Suprapubic skin (tissue), 4 donors: ENCODE data around the gene UBR7. TPM values are rescaled to one million over a fixed set of nuclear protein-coding genes. Genes with fewer than 3 reads are reported as not detected.
"Not testable (repeated sequence)": the region's sequence is repeated elsewhere in the genome, so short reads cannot be mapped to it uniquely, and the experiment has no call there.

Experiments
- DNase-seq, 2 donors: peaks; one replicate each; pipeline ENCODE4 v3.0.0-alpha.2; 2019; ENCODE audit warnings: low spot score in 2 of 2
- H3K27ac ChIP-seq: fragments of 200-600 bp; sonication (generic); one replicate; pipeline ENCODE4 v1.5.1; 2019
- H3K27me3 ChIP-seq: fragments of 200-600 bp; sonication (generic); one replicate; pipeline ENCODE4 v1.5.1; 2019
- H3K36me3 ChIP-seq: fragments of 200-600 bp; sonication (generic); one replicate; pipeline ENCODE4 v1.5.1; 2019
- H3K4me1 ChIP-seq: fragments of 200-600 bp; sonication (generic); one replicate; pipeline ENCODE4 v1.5.1; 2019
- H3K4me3 ChIP-seq: fragments of 200-600 bp; sonication (generic); one replicate; pipeline ENCODE4 v1.5.1; 2019; ENCODE audit warnings: mild to moderate bottlenecking
- H3K9me3 ChIP-seq: fragments of 200-600 bp; sonication (generic); one replicate; pipeline ENCODE4 v1.5.1; 2019
- EP300 ChIP-seq: sonication (generic); formaldehyde crosslinking; IDR thresholded peaks from one replicate; pipeline ENCODE4 v1.6.1; 2017; ENCODE audit warnings: antibody characterized with exemption
- POLR2A ChIP-seq, 2 donors: fragments of 450-650 bp; IDR thresholded peaks; one replicate each; pipeline ENCODE4 v1.6.1; 2017; ENCODE audit warnings: antibody characterized with exemption in 2 of 2, mild to moderate bottlenecking in 2 of 2, moderate library complexity in 2 of 2
- POLR2AphosphoS5 ChIP-seq, 3 donors: sonication (generic); formaldehyde crosslinking; IDR thresholded peaks; one replicate each; pipeline ENCODE4 v1.6.1; 2017; ENCODE audit warnings: antibody characterized with exemption in 3 of 3
- WGBS: methylation state at CpG from one replicate; pipeline ENCODE4 v1.1.5; 2018; 5-methylcytosine and 5-hydroxymethylcytosine counted together
- total RNA-seq, 4 donors: library from RNA; depleted of rRNA; stranded (reverse); fragments of >200 nt; gene quantifications; one replicate each; pipeline ENCODE4 v1.1.0, GENCODE V29; 2016
- TF ChIP-seq, protein P1 (sequence below), 2 donors: fragments of 200-600 bp in 1 of 2; fragments of 450-650 bp in 1 of 2; sonication (generic) in 1 of 2; IDR thresholded peaks; one replicate each; pipeline ENCODE4 v1.5.1; 2016 to 2019; ENCODE audit warnings: antibody characterized with exemption in 2 of 2, mild to moderate bottlenecking in 1 of 2, moderate library complexity in 1 of 2

UBR7 gene
- total RNA-seq, 4 donors from 2014 or later = 20.6 to 38.2 (median 34.1) TPM

DNA sequence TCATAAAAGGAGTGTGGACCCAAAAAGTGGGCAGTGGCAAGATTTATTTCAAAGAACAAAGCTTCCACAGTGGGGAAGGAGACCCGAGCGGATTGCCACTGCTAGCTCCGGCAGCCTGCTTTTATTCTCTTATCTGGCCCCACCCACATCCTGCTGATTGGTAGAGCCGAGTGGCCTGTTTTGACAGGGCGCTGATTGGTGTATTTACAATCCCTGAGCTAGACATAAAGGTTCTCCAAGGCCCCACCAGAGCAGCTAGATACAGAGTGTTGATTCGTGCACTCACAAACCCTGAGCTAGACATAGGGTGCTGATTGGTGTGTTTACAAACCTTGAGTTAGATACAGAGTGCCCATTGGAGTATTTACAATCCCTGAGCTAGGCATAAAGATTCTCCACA lies 37.4 kb upstream of the UBR7 start:
- H3K4me3 ChIP-seq, DNase-seq, H3K27me3 ChIP-seq, H3K4me1 ChIP-seq, H3K36me3 ChIP-seq, H3K27ac ChIP-seq, H3K9me3 ChIP-seq: not testable (repeated sequence)
- WGBS = 81% methylated on average over 6 of the region's 6 CpGs

DNA sequence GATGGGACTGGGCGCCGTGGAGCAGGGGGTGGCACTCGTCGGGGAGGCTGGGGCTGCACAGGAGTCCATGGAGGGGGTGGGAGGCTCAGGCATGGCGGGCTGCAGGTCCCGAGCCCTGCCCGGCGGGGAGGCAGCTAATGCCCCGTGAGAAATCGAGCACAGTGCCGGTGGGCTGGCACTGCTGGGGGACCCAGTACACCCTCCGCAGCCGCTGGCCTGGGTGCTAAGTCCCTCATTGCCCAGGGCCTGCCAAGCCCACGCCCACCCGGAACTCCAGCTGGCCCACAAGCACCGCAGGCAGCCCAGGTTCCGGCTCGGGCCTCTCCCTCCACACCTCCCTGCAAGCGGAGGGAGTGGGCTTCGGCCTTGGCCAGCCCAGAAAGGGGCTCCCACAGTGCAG lies 36.9 kb upstream of the UBR7 start:
- DNase-seq, H3K4me3 ChIP-seq, H3K27ac ChIP-seq, H3K36me3 ChIP-seq, H3K27me3 ChIP-seq, H3K9me3 ChIP-seq, H3K4me1 ChIP-seq: not testable (repeated sequence)
- 89% methylated on average over 14 of the region's 20 CpGs for WGBS

DNA sequence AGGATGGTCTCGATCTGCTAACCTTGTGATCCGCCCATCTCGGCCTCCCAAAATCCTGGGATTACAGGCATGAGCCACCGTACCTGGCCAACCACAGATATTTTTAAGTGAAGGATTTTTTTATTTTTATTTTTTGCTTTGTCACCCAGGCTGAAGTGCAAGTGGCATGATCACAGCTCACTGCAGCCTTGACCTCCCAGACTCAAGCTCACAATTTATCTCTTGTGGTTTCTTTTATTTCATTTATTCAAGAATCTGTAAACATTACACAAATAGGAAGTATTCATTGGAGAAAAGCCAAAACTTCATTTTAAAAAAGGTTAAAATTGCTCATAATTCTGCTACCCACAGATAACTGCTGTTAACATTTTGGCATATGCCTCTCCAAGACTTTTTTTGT lies 35.7 kb upstream of the UBR7 start:
- Histone ChIP-seq H3K9me3 (no peaks in the 10 kb centered on the region), H3K27me3 (no peaks in the 10 kb centered on the region), H3K4me3 (no peak overlapping the region), H3K4me1 (no peaks in the 10 kb centered on the region), H3K27ac (no peak overlapping the region), H3K36me3 (no peaks in the 10 kb centered on the region)
- TF ChIP-seq, protein P1, sequence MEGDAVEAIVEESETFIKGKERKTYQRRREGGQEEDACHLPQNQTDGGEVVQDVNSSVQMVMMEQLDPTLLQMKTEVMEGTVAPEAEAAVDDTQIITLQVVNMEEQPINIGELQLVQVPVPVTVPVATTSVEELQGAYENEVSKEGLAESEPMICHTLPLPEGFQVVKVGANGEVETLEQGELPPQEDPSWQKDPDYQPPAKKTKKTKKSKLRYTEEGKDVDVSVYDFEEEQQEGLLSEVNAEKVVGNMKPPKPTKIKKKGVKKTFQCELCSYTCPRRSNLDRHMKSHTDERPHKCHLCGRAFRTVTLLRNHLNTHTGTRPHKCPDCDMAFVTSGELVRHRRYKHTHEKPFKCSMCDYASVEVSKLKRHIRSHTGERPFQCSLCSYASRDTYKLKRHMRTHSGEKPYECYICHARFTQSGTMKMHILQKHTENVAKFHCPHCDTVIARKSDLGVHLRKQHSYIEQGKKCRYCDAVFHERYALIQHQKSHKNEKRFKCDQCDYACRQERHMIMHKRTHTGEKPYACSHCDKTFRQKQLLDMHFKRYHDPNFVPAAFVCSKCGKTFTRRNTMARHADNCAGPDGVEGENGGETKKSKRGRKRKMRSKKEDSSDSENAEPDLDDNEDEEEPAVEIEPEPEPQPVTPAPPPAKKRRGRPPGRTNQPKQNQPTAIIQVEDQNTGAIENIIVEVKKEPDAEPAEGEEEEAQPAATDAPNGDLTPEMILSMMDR (IDR thresholded peaks at IDR 0.05) = no peak
- TF ChIP-seq POLR2A (IDR thresholded peaks at IDR 0.05) (no peak), POLR2AphosphoS5 (IDR thresholded peaks at IDR 0.05) (no peak), EP300 (no peak)
- DNase-seq = no peak
- WGBS = 80% methylated on average over 4 of the region's 4 CpGs

DNA sequence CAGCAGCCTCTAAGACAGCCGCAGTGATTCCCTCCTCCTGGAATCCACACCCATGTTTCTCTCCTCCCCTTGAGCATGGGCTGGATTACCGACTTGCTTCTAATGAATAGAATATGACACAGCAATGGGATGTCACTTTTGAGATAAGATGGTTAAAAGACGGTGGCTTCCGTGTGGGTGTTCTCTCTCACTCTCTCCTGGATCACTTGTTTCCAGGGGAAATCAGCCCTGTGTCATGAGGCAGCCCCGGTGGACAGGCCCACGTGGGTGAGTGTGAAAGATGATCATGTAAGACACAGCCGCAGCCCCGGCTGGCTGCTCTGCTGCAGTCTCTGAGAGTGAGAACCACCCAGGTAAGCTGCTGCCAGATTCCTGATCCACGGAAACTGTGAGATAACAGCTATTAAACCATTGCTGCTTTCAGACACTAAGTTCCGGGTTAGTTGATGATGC lies 33.1 kb upstream of the UBR7 start:
- H3K9me3 ChIP-seq = no peaks in the 10 kb centered on the region
- 24% methylated on average over 10 of the region's 10 CpGs for WGBS
- no peaks in the 10 kb centered on the region for H3K27me3 ChIP-seq
- H3K27ac ChIP-seq = no peak overlapping the region
- TF ChIP-seq POLR2AphosphoS5 (IDR thresholded peaks at IDR 0.05) = no peak
- TF ChIP-seq EP300 = no peak
- no peak for TF ChIP-seq POLR2A (IDR thresholded peaks at IDR 0.05)
- TF ChIP-seq, protein P1 (IDR thresholded peaks at IDR 0.05) = no peak
- H3K4me3 ChIP-seq = no peak overlapping the region
- DNase-seq = no peak
- H3K4me1 ChIP-seq = no peaks in the 10 kb centered on the region
- H3K36me3 ChIP-seq = no peaks in the 10 kb centered on the region

DNA sequence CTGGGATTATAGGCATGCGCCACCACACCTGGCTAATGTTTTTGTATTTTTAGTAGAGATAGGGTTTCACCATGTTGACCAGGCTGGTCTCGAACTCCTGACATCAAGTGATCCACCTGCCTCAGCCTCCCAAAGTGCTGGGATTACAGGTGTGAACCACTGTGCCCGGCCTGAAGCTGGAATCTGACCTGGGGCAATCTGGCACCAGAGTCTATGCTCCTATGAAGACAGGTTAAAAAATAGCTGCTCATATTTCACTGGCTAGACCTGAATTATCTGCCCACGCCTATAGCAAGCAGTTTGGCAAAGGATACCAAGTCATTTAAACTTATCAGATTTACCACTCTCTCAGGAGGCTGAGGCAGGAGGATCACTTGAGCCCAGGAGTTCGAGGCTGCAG lies 32.3 kb upstream of the UBR7 start:
- WGBS = 59% methylated on average over 5 of the region's 5 CpGs

DNA sequence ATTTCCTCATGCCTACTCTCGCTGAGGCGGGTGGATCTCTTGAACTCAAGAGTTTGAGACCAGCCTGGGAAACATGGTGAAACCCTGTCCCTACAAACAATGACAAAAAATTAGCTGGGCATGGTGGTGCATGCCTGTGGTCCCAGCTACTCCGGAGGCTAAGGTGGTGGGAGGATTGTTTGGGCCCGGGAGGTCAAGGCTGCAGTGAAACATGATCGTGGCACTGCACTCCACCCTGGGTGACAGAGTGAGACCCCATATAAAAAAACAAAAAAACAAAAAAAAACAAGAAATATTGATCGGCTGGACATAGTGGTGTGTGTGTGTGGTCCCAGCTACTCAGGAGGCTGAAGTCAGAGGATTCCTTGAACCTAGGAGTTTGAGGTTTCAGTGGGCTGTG lies 31.6 kb upstream of the UBR7 start:
- no peak overlapping the region for H3K4me3 ChIP-seq
- no peaks in the 10 kb centered on the region for H3K36me3 ChIP-seq
- no peak overlapping the region for H3K27ac ChIP-seq
- H3K9me3 ChIP-seq = no peaks in the 10 kb centered on the region
- WGBS = 87% methylated on average over 6 of the region's 6 CpGs
- no peaks in the 10 kb centered on the region for H3K4me1 ChIP-seq
- no peak for TF ChIP-seq POLR2A (IDR thresholded peaks at IDR 0.05)
- TF ChIP-seq, protein P1 (IDR thresholded peaks at IDR 0.05) = no peak
- no peak for TF ChIP-seq EP300
- TF ChIP-seq POLR2AphosphoS5 (IDR thresholded peaks at IDR 0.05) = no peak
- no peak for DNase-seq
- no peaks in the 10 kb centered on the region for H3K27me3 ChIP-seq

More for the DNA sequence above, 32.3 kb upstream of the UBR7 start:
- H3K36me3 ChIP-seq, H3K27ac ChIP-seq, H3K4me3 ChIP-seq, H3K9me3 ChIP-seq, H3K4me1 ChIP-seq, DNase-seq, H3K27me3 ChIP-seq: not testable (repeated sequence)

DNA sequence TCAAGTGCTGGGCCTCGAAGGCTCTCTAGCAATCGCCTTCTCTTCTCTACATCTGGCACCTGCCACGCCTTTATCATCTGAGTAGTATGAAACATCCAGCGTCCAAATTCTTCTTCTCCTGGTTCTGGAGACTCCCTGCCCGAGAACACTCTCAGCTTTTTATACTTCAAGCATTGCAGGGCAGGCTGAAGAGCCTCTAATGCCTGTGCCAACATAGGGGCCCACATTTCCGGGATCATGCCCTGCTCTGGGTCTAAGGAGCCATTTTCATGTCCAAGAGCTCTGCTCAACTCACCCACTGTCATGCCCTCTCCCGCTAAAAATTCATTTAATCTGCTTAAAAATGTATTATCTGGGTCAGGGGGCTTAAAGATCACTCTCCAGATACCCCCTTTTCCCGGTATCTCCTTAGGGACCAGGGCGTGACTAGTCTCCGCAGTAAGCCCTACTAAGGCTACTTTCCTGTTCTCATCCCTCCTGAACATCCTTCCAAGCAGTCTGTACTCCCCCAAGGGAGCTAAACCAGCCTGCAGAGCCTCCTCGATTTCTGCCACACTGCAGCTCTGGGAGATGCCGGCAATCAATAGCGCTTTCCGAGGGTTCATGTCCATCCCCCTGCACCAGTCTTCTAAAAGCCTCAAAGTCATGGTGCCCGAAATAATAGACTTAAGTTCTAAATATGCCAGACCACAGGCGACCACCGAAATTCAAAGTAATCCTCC lies 23.3 kb upstream of the UBR7 start:
- no peaks in the 10 kb centered on the region for H3K27me3 ChIP-seq
- no peaks in the 10 kb centered on the region for H3K9me3 ChIP-seq
- peaks cover 33% of the 10 kb centered on the region for H3K4me1 ChIP-seq
- H3K36me3 ChIP-seq = peaks cover 24% of the 10 kb centered on the region
- 49% methylated on average over 15 of the region's 17 CpGs for WGBS
- TF ChIP-seq POLR2AphosphoS5 (IDR thresholded peaks at IDR 0.05) (no peak), POLR2A (IDR thresholded peaks at IDR 0.05) (no peak), EP300 (no peak)
- TF ChIP-seq, protein P1 (IDR thresholded peaks at IDR 0.05) = no peak
- peak overlapping the region; percentile 90 for H3K27ac ChIP-seq
- H3K4me3 ChIP-seq = peak overlapping the region; percentile 96
- no peak for DNase-seq
